Mesothelial cell of epicardium (in vitro differentiated cells): Measurements from ENCODE around the gene DNAH7. TPM values are rescaled to one million over a fixed set of nuclear protein-coding genes. Genes with fewer than 3 reads are reported as not detected.

Experiments used
- DNase-seq, 2 experiments: peaks; one replicate each; pipeline ENCODE4 v3.0.0; 2021; ENCODE audit warnings: low spot score in 2 of 2; ENCODE audit not compliant: unreplicated experiment in 2 of 2
- H3K27ac Mint-ChIP-seq: 2 replicates; pipeline ENCODE4 v1.8.0; 2021; ENCODE audit warnings: mixed read lengths
- H3K27me3 Mint-ChIP-seq: 2 replicates; pipeline ENCODE4 v1.8.0; 2021; ENCODE audit warnings: low read depth, mixed read lengths
- H3K36me3 Mint-ChIP-seq: 2 replicates; pipeline ENCODE4 v1.8.0; 2021; ENCODE audit warnings: mixed read lengths
- H3K4me1 Mint-ChIP-seq: 2 replicates; pipeline ENCODE4 v1.8.0; 2021; ENCODE audit warnings: mixed read lengths
- H3K4me3 Mint-ChIP-seq: 2 replicates; pipeline ENCODE4 v1.8.0; 2021; ENCODE audit warnings: mild to moderate bottlenecking, moderate library complexity, mixed read lengths
- H3K9me3 Mint-ChIP-seq: 2 replicates; pipeline ENCODE4 v1.8.0; 2021; ENCODE audit warnings: mixed read lengths
- total RNA-seq: library from RNA; stranded (reverse); gene quantifications from 3 replicates; pipeline ENCODE4 v1.2.1, GENCODE V29; 2021
- TF ChIP-seq, protein P1 (sequence below): fragments of 200-600 bp; sonication (generic); IDR thresholded peaks from one replicate; pipeline ENCODE4 v1.5.0; 2021; ENCODE audit warnings: antibody characterized with exemption; ENCODE audit not compliant: unreplicated experiment

Gene DNAH7
- total RNA-seq, 1 donor from 2014 or later: 0.63 TPM

DNA sequence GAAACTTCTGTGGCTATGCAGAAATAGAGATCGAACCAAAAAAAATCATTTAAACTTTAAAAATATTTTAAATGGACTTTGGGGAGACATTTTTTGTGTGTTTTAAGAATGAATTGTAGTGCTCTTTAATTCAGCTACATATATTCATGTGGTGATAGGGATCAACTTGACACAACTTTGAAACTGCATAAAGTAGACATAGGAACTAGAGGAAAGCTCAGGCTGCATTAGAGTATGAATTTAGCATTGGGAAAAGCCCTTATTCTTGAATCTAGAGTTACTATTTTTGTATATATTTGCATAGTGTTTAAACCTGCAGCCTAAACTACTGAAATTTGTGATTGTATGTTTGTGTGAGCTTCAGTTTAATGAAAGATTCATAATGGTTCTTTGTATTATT is 333.3 kb downstream of the DNAH7 start:
- Mint-ChIP-seq H3K4me3 (no peak overlapping the region), H3K27me3 (no peaks in the 10 kb centered on the region), H3K4me1 (peaks cover 14% of the 10 kb centered on the region), H3K9me3 (no peaks in the 10 kb centered on the region), H3K36me3 (peaks cover 40% of the 10 kb centered on the region), H3K27ac (no peak overlapping the region)
- TF ChIP-seq, protein P1, sequence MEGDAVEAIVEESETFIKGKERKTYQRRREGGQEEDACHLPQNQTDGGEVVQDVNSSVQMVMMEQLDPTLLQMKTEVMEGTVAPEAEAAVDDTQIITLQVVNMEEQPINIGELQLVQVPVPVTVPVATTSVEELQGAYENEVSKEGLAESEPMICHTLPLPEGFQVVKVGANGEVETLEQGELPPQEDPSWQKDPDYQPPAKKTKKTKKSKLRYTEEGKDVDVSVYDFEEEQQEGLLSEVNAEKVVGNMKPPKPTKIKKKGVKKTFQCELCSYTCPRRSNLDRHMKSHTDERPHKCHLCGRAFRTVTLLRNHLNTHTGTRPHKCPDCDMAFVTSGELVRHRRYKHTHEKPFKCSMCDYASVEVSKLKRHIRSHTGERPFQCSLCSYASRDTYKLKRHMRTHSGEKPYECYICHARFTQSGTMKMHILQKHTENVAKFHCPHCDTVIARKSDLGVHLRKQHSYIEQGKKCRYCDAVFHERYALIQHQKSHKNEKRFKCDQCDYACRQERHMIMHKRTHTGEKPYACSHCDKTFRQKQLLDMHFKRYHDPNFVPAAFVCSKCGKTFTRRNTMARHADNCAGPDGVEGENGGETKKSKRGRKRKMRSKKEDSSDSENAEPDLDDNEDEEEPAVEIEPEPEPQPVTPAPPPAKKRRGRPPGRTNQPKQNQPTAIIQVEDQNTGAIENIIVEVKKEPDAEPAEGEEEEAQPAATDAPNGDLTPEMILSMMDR: no peak
- DNase-seq: no peak

DNA sequence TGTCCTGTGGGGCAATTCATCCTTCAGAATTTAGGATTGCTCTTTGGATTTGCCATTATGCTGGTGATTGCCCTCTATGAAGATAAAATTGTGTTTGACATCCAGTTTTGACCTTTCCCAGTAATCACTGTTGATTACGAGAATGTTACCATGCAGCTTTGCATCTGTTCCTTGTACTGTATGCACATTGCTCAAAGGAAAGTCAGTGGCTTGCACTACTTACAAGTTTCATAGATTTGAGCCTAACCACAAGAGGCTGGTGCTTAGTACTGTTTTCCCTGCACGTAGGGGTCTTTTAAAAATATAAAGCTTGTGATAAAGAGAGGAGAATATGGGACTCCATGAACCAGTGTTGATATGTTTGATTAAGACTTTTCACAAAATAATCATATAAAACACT is 333.7 kb downstream of the DNAH7 start:
- Mint-ChIP-seq H3K36me3 (peaks cover 41% of the 10 kb centered on the region), H3K27ac (no peak overlapping the region), H3K4me1 (peaks cover 14% of the 10 kb centered on the region), H3K4me3 (no peak overlapping the region), H3K9me3 (no peaks in the 10 kb centered on the region), H3K27me3 (no peaks in the 10 kb centered on the region)
- TF ChIP-seq, protein P1: no peak
- no peak for DNase-seq

DNA sequence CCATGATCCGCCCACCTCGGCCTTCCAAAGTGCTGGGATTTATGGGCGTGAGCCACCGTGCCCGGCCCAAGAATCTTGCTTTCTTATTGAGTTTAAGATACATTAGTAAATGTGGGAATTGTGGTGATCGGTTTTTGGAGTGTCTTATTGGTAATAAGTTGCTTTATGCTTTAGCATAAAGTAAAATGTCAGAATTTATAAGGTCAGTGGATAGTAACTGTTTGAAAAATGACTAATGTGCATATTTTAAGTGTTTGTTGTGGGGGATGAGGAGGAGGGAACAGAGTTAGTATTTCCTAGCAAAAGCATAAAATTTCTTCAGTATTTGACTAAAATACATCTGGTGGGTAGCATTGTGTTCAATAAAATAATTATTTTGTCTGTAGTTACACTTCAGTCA is 334.2 kb downstream of the DNAH7 start:
- Mint-ChIP-seq H3K36me3 (peaks cover 40% of the 10 kb centered on the region), H3K9me3 (no peaks in the 10 kb centered on the region), H3K4me3 (no peak overlapping the region), H3K27ac (peak overlapping the region; percentile 35), H3K27me3 (no peaks in the 10 kb centered on the region), H3K4me1 (peaks cover 14% of the 10 kb centered on the region)
- TF ChIP-seq, protein P1: no peak
- no peak for DNase-seq

DNA sequence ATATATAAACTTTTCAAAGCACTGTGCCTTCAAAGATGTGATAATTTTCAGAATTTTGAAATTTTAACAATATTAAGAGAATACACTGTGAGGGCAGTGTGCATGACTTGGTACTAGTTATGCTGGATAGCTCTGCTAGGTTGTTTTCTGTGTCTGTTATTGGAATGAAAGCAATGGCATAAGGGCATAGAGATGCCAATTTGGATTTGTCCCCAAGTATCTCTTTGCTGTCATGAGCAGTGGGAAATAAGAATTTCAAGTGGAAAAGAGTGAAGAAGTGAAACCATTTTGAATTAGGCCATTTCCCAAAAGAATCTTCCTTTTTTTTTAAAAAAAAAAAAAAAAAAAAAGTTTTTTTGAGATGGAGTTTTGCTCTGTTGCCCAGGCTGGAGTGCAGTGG is 334.8 kb downstream of the DNAH7 start:
- DNase-seq: no peak
- H3K27me3 Mint-ChIP-seq: no peaks in the 10 kb centered on the region

DNA sequence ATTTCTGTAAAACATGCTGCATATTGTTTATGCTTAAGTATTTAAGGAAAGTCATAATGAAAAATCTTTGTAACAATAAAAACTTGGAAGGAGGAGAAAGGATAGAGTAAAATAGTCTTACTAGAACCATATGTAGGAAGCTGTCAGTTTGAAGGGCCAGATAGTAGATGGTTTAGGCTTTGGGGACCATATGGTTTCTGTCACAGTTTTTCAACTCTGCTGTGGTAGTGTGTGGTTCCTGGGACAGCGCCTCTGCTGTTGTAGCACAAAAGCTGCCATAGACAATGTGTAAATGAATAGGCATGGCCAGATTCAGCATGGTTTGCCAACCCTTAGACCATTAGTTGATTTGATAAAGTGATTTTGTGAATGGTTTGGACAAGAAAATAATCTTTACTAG is 336.1 kb downstream of the DNAH7 start:
- no peak overlapping the region for H3K27ac Mint-ChIP-seq
- DNase-seq: no peak
- H3K4me3 Mint-ChIP-seq: no peak overlapping the region
- peaks cover 11% of the 10 kb centered on the region for H3K4me1 Mint-ChIP-seq
- H3K27me3 Mint-ChIP-seq: no peaks in the 10 kb centered on the region
- TF ChIP-seq, protein P1: no peak
- peaks cover 40% of the 10 kb centered on the region for H3K36me3 Mint-ChIP-seq
- H3K9me3 Mint-ChIP-seq: no peaks in the 10 kb centered on the region

More for the DNA sequence above, 334.8 kb downstream of the DNAH7 start:
- no peak overlapping the region for H3K27ac Mint-ChIP-seq
- H3K9me3 Mint-ChIP-seq: no peaks in the 10 kb centered on the region
- peaks cover 40% of the 10 kb centered on the region for H3K36me3 Mint-ChIP-seq
- TF ChIP-seq, protein P1: no peak
- H3K4me1 Mint-ChIP-seq: peaks cover 11% of the 10 kb centered on the region
- H3K4me3 Mint-ChIP-seq: no peak overlapping the region

DNA sequence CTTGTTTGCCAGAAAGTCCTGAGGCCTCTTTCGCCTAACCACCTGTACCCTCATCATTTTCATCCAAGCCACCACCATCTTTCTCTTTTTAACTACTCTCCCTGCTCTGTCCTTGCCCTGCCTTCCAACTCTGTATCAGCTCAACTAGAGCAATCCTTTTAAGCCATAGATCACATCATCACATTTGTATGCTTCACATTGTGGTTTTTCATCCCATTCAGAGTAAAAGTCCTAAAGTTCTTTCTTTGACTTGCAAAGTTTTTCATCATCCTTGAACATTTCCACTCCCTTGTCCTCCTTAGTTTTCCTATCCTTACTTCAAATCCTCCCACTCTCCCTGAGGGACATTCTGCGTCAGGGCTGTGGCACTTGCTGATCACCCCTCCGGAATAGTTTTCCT is 337.7 kb downstream of the DNAH7 start:
- Mint-ChIP-seq H3K27ac (no peak overlapping the region), H3K27me3 (no peaks in the 10 kb centered on the region), H3K4me1 (peaks cover 11% of the 10 kb centered on the region), H3K4me3 (no peak overlapping the region), H3K36me3 (peaks cover 39% of the 10 kb centered on the region), H3K9me3 (no peaks in the 10 kb centered on the region)
- no peak for DNase-seq
- TF ChIP-seq, protein P1: no peak
